Occipital lobe (tissue), 2 donors: Measurements from ENCODE around the gene RFTN1. TPM values are rescaled to one million over a fixed set of nuclear protein-coding genes. Genes with fewer than 3 reads are reported as not detected.
"Not testable (repeated sequence)": the region's sequence is repeated elsewhere in the genome, so short reads cannot be mapped to it uniquely, and the experiment has no call there.

Source experiments
- DNase-seq: peaks from one replicate; lab custom pipeline; 2025; lab: John Stamatoyannopoulos, UW
- total RNA-seq: library from RNA; depleted of rRNA; stranded (reverse); fragments of >200 nt; gene quantifications from one replicate; pipeline ENCODE4 v1.2.3, GENCODE V29; 2014

RFTN1 gene
- total RNA-seq, 1 donor from 2014 or later, result 6.4 TPM

DNA sequence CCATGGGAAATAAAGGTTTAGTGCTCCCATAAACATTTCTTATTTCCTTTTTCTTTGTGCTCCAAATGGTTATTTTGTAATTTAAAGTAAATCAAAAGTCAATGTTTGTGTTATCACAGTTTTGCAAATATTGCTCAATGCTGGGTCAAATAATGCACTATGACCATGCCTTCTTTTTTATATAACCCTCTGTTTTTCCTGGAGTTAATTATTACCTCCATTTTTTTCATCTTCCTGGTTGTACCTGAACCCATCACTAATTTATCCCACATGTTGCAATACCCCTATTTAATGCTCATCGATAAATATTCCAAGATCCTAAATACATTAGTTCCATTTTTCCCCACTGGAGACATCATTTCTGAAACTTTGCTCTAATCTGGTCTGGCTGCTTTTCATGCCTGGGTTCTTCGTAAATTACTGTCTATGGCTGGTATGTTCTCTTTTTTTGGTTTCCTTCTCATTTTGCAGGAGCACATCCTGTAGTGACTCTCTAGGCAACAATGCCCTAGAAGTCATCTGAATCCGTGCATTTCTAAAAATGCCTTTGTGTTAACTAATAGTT lies 182.1 kb downstream of the RFTN1 start:
- DNase-seq, result no peak

DNA sequence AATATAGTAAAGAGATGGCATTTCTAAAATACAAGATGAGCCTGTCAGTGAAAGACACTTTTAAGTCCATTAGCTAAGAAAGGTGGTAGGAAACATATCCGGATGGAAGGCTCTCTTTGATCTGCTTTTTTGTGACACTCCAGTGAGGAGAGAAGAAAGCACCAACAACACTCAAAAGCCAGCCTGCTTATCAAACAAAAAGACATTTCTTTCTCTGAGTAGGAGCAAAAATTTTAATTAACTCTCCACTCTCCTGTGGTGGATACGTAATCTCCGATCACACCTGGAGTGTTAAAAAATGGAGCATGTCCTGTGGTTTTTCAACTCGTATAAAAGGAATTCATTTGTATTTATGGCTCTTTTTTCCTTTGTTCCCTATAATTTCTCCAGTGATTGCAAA lies 183.1 kb downstream of the RFTN1 start:
- no peak for DNase-seq

DNA sequence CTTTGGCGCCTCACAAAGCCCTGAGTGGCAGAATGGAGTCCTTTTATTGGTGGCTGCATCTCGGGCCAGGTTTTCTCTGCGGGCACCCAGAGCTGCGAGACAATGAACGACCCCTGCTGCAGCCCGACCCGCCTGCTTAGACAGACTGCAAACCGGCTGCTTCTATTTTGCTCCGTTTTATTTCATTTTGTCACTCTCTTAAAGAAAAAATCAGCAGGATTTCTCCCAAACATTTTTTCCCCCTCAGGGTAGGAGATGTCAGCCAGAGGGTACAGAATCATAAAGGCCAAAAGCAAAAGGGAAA lies 183.7 kb downstream of the RFTN1 start:
- no peak for DNase-seq

DNA sequence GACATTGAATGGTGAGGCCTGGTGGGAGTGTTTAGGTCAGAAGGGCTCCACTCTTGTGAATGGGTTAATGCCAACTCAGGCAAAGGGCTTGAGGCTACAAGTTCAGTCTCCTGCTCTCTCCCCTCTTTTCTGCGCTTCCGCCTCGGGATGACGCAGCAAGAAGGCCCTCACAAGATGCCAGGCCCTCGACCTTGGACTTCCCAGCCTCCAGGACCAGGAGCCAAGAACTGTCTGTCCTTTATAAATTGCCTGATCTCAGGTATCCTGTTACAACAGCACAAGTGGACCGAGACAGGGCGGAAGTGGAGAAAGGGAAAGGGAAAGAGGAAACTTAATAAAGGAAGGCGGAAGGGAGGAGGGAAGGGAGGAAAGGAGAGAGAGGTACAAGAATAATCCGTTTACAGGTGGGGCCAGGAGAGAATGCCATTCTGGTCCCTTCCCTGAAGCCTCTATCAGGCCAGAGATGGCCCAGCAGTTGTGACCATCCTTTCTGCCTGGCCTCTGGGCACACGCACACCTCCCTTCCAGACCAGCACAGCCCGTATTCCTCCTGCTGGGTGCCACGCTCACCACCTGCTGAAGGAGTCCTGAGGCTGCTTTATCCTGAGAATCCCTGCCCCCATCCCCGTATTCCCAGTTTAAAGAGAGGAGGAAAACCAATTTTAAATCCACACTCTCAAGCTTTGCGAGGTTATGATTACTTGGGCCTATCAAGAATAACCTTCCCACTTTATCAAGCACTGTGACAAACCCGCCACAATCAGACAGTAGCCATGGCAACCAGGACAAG lies 184.3 kb downstream of the RFTN1 start:
- DNase-seq, result no peak

DNA sequence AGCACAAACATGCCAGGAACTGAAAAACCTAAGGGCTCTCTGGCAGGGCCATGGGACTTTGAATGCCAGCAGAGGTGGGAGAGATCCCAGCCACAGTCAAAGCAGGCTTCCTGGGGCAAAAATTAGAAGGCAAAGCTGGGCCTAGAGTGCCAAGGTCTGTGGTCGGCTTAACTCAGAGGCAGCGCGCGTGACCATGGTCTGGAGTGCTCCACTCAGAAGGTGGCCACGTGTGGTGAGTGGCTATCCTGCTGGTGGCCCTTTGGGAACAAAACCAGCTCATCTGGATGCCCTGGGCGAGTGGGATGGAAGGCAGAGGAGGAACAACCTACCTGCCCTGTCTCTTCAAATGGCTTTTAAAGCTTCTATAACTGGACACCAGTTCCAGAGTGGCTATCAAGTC lies 185.4 kb downstream of the RFTN1 start:
- no peak for DNase-seq

DNA sequence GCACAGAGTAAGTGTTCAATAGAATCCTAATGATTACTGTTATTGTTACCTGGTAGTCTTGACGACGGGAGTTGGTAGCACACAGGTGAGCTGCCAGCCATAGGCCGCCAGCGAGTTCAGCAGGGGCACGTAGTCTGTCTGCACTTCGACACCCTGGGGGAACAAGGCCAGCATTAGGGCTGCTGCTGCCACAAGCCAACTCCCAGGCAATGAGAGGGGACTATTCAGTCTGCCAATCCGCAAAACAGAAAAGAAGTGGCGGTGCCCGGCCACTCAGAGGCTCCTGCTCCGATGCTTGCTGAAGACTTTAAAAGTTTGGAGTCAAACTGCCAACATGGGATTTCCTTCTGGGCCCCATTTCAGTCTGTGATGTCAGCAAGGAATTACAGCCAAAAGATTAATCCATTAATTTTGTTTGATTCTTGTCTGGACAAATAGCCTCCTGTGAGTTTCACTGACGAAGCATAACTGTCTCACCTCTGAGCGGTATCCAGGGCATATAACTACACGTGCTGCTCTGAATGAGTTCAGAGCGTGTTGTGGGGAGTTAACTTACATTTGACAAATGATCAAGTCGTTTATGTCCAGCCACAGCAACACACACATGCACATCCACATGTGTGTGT lies 186.7 kb downstream of the RFTN1 start:
- DNase-seq, result no peak

DNA sequence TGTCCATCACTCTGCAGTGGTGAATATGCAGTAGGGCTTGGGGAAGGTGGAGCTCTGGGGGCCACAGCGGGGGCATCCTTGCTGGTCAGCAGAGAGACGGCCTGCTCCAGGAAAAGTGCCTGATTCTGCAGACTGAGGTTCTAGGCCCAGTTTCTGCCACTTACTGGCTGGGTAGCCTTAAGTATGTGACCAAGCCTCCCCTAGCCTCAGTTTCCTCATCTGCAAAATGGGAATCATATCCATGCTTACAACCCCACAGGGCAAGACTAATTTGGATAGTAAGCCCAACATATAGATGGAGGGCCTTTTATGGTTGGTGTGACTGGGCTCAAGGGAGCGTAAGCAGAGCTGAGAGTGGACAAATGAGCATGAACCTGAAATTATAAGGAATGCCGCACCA lies 187.6 kb downstream of the RFTN1 start:
- DNase-seq, result no peak

DNA sequence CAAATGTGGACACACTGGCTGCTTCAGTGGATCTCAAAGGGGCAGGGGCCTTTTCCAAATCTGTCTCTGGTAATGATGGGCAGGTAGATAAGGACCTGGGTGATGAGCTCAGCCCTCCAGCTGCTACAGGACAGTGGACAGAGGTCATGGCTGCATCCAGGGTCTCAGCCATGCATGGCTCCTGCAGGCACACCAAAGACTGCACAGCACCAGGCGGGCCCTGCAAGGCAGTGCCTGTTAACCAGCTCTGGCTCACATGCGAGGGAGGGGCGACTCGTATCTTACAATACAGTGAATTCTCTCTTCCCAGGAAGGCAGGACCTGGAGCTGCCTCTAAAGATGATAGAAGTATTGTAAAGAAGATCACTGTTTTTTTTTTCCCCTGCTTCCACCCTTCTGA lies 189.8 kb downstream of the RFTN1 start:
- no peak for DNase-seq

DNA sequence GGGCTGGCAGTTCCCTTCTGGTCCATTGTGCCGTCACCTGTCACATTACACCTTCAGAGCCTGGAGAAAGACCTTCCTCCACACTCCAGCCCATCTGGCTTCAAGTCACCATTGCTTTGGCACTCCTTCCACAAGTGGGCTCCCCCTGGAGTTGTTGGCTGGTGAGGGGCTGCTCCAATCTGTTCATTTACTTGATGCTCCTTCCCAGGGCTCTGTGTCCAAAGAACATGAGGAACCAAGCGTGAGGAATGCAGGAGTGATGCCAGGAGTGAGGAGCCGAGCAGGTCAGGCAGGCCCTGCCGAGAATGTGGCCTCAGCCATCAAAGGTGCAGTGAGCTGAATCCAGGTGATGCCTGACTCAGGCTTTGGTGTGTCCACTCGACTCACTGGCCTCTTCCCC lies 191.3 kb downstream of the RFTN1 start:
- no peak for DNase-seq

DNA sequence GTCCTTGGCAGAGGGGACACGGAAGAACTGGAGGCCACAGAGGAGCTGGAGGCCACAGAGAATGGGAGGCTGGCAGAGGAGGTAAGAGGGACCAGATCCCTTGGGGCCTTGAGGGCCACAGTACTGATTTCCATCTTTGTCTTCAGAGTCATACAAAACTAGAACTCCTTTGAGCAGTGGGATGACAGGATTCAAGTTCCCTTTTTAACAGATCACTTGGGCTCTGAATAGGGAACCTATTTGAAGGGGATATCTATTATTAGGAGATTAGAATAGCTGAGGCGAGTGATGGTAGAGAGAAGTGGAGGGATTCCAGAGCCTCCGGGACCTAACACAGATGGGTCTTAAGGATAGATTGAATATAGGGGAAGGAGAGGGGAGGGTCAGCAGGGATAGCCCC lies 192.8 kb downstream of the RFTN1 start:
- no peak for DNase-seq

DNA sequence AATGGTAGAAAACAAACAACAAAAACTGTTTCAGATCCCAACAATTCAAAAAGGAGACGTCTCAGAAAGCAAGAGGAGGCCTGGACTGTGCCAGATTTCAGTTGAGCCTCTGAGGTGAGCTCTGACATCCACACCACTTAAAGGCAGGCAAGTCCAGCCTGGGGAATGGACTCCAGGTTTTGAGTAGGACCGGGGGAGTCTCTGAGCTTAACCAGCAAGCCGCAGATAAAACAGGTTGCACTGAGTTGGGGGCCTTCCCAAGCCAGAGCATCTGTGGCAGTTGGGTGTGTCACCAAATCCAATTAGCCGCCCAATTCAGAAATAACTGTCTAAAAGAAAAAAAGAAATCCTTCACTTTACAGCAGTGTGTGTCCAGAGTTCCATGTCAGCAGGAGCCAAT lies 193.8 kb downstream of the RFTN1 start:
- DNase-seq, result no peak

DNA sequence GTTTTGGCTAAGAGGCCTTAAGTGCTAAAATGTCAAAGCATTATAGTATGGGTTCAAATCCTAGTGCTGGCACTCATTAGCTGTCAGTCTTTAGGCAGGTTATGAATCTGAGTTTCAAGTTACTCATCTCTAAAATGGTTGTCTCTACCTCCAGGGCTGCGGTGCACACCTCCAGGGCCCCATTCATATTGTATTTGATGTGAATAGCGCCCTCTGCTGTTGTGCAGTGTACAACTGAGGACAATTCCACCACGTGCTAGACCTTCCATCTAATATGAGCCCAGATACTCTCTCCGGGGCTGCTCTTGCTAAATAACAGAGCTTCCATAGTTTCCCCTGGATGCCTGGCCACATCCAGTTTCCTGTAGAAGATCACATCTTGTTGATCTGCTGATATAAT lies 194.2 kb downstream of the RFTN1 start:
- no peak for DNase-seq

DNA sequence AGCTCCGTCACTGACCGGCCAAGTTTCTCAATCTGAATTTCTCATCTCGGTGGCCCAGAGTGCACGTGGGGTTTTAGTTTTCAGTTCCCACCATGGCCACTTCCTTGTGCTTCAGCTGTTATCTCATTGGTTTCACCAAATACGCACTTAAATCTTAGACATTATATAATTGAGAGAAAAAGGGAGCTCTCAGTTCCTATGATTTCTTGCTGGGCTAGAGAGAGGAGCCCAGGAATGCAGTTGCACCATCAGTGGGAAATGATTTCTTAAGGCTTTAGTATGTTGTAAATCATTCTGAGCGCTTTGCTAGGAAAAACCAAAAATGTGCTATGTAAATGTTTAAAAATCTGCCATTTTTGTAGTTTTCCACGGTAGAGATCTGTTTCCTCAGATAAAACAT lies 195.3 kb downstream of the RFTN1 start:
- DNase-seq, result no peak

DNA sequence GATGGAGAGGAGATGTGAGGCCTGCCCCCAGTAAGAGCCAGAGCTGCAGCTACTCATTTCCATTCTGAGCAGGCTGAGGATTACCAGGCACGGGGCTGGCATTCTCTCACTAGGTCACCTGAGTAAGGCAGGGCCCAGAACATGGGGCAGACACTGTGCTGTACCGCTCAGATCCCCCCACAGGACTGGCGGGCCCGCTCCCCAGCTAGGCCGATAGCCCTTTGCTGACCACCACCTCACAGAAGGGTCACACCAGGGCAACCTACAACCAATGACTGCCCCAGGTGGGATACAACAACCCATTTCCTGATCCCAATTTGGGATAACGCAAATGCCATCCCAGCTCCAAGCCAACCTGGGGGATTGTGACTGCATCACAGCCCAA lies 195.9 kb downstream of the RFTN1 start:
- no peak for DNase-seq

DNA sequence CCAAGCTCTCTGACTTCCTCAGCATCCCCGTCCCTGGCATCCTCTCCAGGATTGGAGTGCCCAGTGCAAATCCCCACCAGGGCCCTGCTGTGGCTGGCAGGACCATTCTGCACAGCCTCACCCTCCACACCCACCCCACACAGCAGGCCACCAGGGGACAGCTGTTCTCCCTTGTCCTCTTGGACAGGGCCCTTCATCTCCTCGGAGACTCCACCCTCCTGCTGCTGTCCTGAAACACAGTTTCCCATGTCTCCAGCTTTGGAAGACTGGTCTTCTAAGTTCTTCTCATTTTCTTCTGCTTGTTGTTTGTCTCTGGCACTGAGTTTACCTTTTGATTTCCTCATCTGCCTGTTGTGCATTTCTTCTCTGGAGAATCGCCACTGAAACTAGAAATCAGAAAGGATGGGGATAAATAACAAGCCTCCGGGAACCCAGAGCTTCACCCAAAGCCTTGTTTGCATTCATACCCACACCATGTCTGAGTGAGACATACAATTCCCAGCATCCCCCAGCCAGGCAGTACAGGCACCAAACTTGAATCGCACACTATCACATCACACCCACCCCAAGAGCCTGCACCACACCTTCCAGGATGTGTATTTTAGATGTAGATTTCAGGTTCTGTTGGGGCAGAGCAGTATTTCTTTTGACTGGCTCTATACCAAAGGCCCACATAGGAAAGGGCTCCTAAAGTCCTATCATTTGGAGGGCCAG lies 196.5 kb downstream of the RFTN1 start:
- no peak for DNase-seq

DNA sequence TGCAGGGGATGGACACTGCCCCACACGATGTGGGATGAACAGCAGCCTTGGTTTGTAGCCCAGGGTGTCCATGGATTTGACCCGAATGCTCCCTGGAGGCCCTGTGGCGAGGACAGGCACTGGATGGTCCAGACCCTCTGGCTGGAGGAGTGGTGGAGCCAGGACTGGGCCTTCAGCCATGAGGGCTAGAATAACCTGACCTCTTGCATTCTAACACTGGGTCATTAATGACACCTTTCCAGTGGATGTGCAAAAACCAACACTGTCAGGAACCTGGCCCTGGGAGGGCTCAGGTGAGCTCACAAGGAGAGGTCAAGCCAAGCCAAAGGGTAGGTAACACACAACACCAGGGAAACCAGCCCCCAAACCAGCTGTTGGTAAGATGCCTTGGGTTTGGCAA lies 197.1 kb downstream of the RFTN1 start:
- no peak for DNase-seq

DNA sequence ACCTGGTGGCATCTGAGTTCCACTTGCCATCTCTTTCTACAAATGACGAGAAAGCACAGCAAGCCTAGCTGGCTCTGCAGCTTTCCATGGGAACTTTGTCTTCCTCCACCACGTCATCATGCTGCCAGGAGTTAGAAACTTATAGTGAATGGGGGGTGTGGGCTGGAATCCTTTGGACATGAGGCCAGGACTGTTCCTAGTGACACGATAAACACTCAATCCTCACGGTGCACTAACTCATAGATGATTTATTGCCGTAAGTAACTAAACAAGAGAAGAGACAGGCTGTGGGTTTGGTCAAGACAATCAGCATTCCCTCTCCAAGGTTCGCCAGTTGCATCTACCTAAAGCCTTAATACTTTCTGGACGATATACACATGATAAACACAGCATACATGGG lies 197.9 kb downstream of the RFTN1 start:
- DNase-seq, result no peak

DNA sequence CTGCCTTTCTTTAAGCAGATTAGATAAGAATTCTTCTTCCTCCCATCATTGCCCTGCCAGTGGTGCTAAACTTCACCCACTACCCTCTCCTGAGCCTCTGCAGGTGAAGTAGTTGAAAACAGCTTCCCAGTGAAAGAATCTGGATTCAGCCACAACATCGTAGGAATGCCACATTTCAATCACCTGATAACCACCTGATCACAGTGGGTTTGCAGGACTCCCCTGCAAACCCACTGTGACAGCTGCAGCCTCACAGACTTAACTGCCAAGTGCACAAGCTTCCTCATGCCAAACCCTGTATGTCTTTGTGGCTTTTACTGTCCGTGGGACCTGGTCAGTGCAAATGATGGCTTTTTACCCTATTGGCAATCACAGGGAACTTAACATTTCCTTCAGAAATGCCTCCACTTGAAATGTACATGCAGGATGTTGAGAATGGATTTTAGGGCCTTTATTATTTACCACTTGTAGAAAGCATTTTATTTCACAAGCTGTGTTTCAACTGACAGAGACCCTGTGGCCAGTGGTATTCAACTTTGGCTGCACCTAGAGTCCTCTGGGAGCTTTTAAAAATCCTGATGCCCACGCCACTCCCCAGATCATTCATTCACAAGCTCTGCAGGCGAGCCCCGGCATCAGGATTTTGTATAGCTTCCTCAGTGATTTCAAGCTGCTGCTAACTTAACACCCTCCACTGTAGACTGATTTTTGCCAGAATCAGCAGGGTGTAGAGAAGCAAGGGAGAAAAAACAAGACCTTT lies 199.4 kb downstream of the RFTN1 start:
- no peak for DNase-seq

DNA sequence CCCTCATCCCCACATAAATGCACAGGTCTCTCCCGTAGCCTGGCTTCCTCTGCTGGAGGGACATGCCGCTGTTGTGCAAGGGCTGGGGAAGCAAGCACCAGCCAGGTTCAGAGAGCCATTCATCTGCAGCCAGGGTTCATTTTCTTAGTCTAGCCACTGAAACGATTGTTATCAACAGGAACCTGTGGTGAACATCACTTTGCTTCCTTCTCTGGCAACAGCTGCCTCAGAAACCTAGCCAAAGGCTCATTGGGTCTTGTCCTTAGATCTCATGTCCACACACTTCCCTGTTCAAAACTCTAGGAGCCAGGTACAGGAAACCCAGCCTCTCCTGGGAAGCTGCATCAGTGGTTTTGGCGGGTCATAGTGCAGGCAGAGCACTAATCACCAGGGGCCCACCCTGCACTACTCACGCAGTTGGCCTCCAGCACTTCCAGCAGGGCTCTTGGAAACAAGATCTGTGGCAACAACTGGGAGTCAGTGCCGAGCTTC lies 201.5 kb downstream of the RFTN1 start:
- no peak for DNase-seq

DNA sequence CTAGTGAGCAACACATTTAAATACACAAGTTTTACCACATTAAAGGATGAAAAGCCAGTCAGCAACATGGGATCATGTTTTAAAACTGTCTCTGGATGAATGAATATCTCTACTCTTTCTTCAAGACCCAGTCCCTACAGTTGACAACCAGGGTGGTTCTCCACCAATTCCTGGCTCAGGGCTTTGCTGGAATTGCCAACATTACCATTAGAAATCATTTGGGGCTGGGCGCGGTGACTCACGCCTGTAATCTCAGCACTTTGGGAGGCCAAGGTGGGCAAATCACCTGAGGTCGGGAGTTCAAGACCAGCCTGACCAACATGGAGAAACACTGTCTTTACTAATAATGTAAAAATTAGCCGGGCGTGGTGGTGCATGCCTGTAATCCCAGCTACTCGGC lies 203.0 kb downstream of the RFTN1 start:
- not testable (repeated sequence) for DNase-seq

DNA sequence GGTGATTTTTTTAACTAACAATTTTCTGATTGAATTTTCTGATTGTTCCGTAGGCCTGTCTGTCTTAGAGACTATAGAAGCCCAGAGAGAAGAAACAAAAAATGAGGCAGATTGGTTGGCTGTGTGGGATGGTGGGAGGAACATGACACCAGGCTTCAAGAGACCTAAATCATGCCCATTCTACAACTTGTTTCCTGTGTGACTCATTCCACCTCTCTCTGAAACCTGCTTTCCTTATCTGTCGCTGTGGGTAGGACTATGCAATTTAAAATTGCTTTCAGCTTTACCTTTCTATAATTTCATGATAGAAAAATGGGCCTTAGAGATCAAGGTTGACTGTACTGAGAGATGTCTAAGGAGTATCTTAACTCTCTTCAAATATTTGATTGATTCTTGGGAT lies 203.9 kb downstream of the RFTN1 start:
- no peak for DNase-seq

DNA sequence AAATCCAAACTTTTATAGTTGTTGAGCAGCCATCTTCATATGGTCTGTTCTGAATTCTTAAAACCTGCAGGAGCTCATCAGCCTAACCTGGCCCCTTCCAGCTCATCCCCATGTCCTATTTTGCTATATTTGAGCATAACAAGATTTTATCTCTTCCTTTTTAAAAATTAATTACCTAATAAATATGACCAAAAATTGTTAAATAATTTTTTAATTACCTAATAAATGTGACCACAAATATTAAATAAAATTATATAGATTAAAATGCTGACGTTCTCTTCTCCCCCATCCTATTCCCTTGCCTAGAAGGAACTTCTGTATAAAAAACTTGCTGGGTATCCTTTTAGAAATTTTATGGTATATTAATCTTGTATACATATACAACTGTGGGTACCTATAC lies 204.8 kb downstream of the RFTN1 start:
- DNase-seq, result no peak
